PC-9 (cell line): ENCODE measurements around the gene CEP120.

Experiments
- CTCF ChIP-seq: fragments of 200-600 bp; sonication (generic); conservative IDR thresholded peaks from 2 replicates; pipeline ENCODE4 v1.6.1; 2017; ENCODE audit warnings: mixed run types, antibody characterized with exemption, mild to moderate bottlenecking, moderate library complexity
- EZH2 ChIP-seq: fragments of 200-600 bp; sonication (generic); IDR thresholded peaks from 2 replicates; pipeline ENCODE4 v1.8.0; 2017; ENCODE audit warnings: antibody characterized with exemption, low read depth

DNA sequence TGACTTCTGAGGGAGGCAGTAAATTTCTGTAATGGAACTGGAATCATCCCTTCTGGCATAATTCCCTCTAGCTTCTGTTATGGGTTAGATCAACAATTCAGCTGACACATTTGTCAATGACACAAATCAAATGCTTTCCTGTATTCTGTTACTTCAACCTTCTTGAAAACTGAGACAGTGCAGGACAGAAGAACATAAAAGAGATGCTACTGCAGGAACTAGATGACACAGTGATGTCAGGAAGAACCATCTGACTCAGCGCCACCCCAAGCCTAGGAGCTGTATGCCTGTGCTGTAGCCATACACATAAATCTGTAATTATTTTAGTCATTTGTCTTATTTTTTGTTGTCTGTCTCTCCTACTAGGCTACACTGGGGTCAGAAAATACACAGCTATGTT lies 18.2 kb upstream of the CEP120 start:
- TF ChIP-seq CTCF (no peak), EZH2 (no peak)
